OCI-LY7 (cell line): Measurements from ENCODE around the gene MUC3A. TPM values are rescaled to one million over a fixed set of nuclear protein-coding genes. Genes with fewer than 3 reads are reported as not detected.
"Not testable (repeated sequence)": the region's sequence is repeated elsewhere in the genome, so short reads cannot be mapped to it uniquely, and the experiment has no call there.

ENCODE experiments used
- BruUV-seq: library from RNA; stranded (reverse); fragments of 400-500 nt; replicated peaks from 2 replicates; lab custom pipeline; 2021; lab: Mats Ljungman, UMichigan
- CTCF ChIA-PET: fragments of 300-600 bp; sonication (Branson Sonifier 250); formaldehyde crosslinking; loops from one replicate; lab custom pipeline; 2022; ENCODE audit warnings: antibody characterized with exemption; ENCODE audit not compliant: unreplicated experiment; lab: Charles Lee
- POLR2A ChIA-PET: fragments of 300-600 bp; sonication (Branson Sonifier 250); formaldehyde crosslinking; loops from one replicate; lab custom pipeline; 2022; ENCODE audit warnings: antibody characterized with exemption; lab: Charles Lee
- DNase-seq: peaks from one replicate; pipeline ENCODE4 v3.0.0-alpha.2; 2015; ENCODE audit warnings: low spot score
- H2AFZ ChIP-seq: fragments of 200-600 bp; sonication (generic), shearing (Covaris generic); 2 replicates; pipeline ENCODE4 v1.6.1; 2014; ENCODE audit warnings: mild to moderate bottlenecking, antibody characterized with exemption, low read length, moderate library complexity
- H3K27ac ChIP-seq: fragments of 200-600 bp; sonication (generic); 2 replicates; pipeline ENCODE4 v1.5.1; 2014; ENCODE audit warnings: mixed run types, low read depth, mild to moderate bottlenecking, moderate library complexity, low read length, inconsistent platforms; ENCODE audit not compliant: poor library complexity, severe bottlenecking
- H3K36me3 ChIP-seq: fragments of 200-600 bp; sonication (generic); 2 replicates; pipeline ENCODE4 v1.6.1; 2014; ENCODE audit warnings: mild to moderate bottlenecking, antibody characterized with exemption, low read length, moderate library complexity, mixed read lengths; ENCODE audit not compliant: insufficient read depth
- H3K4me1 ChIP-seq: fragments of 200-600 bp; sonication (generic); 2 replicates; pipeline ENCODE4 v1.5.1; 2014; ENCODE audit warnings: mild to moderate bottlenecking, low read length; ENCODE audit not compliant: insufficient read depth, poor library complexity, severe bottlenecking
- H3K4me2 ChIP-seq: fragments of 200-600 bp; sonication (generic); 2 replicates; pipeline ENCODE4 v1.6.1; 2014; ENCODE audit warnings: mild to moderate bottlenecking, low read length
- H3K4me3 ChIP-seq: fragments of 200-600 bp; sonication (generic); 2 replicates; pipeline ENCODE4 v1.5.1; 2014; ENCODE audit warnings: mild to moderate bottlenecking, low read depth, low read length; ENCODE audit not compliant: poor library complexity, severe bottlenecking
- H3K79me2 ChIP-seq: fragments of 200-600 bp; sonication (generic); 2 replicates; pipeline ENCODE4 v1.6.1; 2016; ENCODE audit warnings: low read depth, mild to moderate bottlenecking, low read length, moderate library complexity, mixed read lengths; ENCODE audit not compliant: insufficient read depth
- H3K9me2 ChIP-seq: fragments of 200-600 bp; sonication (generic); 2 replicates; pipeline ENCODE4 v1.6.1; 2016; ENCODE audit warnings: mild to moderate bottlenecking, low read length, mixed read lengths; ENCODE audit not compliant: insufficient read depth
- H3K9me3 ChIP-seq: fragments of 200-600 bp; sonication (generic); 2 replicates; pipeline ENCODE4 v1.6.1; 2014; ENCODE audit warnings: mild to moderate bottlenecking, mixed run types, low read length, mixed read lengths
- H4K20me1 ChIP-seq: fragments of 200-600 bp; sonication (generic); 2 replicates; pipeline ENCODE4 v1.6.1; 2014; ENCODE audit warnings: mild to moderate bottlenecking, antibody characterized with exemption, low read length, moderate library complexity, mixed read lengths; ENCODE audit not compliant: insufficient read depth
- EZH2phosphoT487 ChIP-seq: fragments of 200-600 bp; sonication (generic); IDR thresholded peaks from 2 replicates; pipeline ENCODE4 v1.6.1; 2018; ENCODE audit warnings: low read depth, borderline replicate concordance, mild to moderate bottlenecking, mixed run types, antibody characterized with exemption, low read length, moderate library complexity, mixed read lengths
- intact Hi-C: fragments of 100-400 bp; cut with micrococcal nuclease; formaldehyde crosslinking; loops from one replicate; pipeline ENCODE4 v1.10.0; 2022; ENCODE audit not compliant: unreplicated experiment
- total RNA-seq, 2 experiments: library from RNA; depleted of rRNA in 1 of 2; stranded (reverse); fragments of >200 nt in 1 of 2; shearing (Covaris generic) in 1 of 2; gene quantifications; 2 replicates each; pipeline ENCODE4 v1.2.3, GENCODE V29; 2014 to 2022
- TF ChIP-seq, protein P1 (sequence below): fragments of 200-600 bp; sonication (generic); conservative IDR thresholded peaks from 2 replicates; pipeline ENCODE4 v1.5.1; 2014; ENCODE audit warnings: mild to moderate bottlenecking, antibody characterized with exemption, low read length, moderate library complexity, mixed read lengths

MUC3A gene
- total RNA-seq, 2 experiments from 2014 or later = not detected

DNA sequence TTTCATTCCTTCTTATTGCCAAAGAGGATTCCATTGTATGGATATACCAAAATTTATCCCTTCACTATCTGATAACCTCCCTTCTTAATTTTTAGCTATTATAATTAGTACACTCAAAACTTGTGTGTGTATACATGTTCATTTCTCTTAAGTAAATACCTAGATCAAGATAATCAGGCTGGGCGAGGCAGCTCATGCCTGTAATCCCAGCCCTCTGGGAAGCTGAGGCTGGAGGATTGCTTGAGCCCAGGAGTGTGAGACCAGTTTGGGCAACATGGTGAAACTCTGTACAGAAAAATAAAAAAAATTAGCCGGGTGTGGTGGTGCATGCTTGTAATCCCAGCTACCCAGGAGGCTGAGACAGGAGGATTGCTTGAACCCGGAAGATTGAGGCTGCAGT, 37.9 kb upstream of the MUC3A start:
- H3K4me2 ChIP-seq = no peak overlapping the region
- no peak overlapping the region for H2AFZ ChIP-seq
- H4K20me1 ChIP-seq = no peaks in the 10 kb centered on the region
- H3K4me1 ChIP-seq = no peaks in the 10 kb centered on the region
- DNase-seq = no peak
- no peak overlapping the region for H3K27ac ChIP-seq
- no peaks in the 10 kb centered on the region for H3K9me2 ChIP-seq
- intact Hi-C loops = no loop called here
- no peaks in the 10 kb centered on the region for H3K36me3 ChIP-seq
- no peaks in the 10 kb centered on the region for H3K79me2 ChIP-seq
- ChIA-PET POLR2A (interaction anchor here (0.7 to 1.2 kb wide), 2 partner anchors 47 to 781 kb away, joined by 5 to 8 read pairs; no protein-coding TSS in a partner anchor), CTCF (no interaction called here)
- BruUV-seq = no TSS peak
- no peak for TF ChIP-seq EZH2phosphoT487
- TF ChIP-seq, protein P1, sequence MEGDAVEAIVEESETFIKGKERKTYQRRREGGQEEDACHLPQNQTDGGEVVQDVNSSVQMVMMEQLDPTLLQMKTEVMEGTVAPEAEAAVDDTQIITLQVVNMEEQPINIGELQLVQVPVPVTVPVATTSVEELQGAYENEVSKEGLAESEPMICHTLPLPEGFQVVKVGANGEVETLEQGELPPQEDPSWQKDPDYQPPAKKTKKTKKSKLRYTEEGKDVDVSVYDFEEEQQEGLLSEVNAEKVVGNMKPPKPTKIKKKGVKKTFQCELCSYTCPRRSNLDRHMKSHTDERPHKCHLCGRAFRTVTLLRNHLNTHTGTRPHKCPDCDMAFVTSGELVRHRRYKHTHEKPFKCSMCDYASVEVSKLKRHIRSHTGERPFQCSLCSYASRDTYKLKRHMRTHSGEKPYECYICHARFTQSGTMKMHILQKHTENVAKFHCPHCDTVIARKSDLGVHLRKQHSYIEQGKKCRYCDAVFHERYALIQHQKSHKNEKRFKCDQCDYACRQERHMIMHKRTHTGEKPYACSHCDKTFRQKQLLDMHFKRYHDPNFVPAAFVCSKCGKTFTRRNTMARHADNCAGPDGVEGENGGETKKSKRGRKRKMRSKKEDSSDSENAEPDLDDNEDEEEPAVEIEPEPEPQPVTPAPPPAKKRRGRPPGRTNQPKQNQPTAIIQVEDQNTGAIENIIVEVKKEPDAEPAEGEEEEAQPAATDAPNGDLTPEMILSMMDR = no peak
- H3K4me3 ChIP-seq = no peak overlapping the region
- H3K9me3 ChIP-seq = no peaks in the 10 kb centered on the region

DNA sequence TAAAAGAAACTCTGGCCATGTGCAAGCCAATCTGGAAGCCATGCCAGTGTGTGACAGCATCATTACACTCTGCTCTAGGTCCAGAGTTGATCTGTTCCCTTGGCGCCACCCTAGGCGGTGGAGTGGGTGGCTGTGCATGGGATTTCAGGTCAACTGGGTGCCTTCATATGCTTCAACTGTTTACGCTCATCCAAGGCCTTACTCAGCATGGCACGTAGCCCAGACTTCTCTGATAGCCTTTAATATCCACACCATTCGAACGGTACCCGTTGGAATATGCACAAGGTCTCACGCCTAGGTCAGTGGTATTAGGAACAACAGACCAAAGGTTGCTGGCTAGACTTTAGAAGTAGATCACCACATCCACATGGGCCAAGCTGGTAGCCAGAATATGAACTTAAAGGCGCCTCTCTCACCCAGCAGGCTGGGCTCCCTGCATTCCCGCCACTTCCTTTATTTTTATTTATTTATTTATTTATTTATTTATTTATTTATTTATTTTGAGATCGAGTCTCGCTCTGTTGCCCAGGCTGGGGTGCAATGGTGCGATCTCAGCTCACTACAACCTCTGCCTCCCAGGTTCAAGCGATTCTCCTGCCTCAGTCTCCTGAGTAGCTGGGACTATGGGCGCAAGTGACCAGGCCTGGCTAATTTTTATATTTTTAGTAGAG, 35.0 kb upstream of the MUC3A start:
- H2AFZ ChIP-seq = no peak overlapping the region
- BruUV-seq = no TSS peak
- no peak for TF ChIP-seq EZH2phosphoT487
- TF ChIP-seq, protein P1 = no peak

GRCh38 chr7:100914879-100915447, 34.4 kb upstream of the MUC3A start:
- Histone ChIP-seq H3K36me3 (no peaks in the 10 kb centered on the region), H3K4me1 (no peaks in the 10 kb centered on the region), H3K9me2 (no peaks in the 10 kb centered on the region), H3K4me3 (no peak overlapping the region), H4K20me1 (no peaks in the 10 kb centered on the region), H3K27ac (no peak overlapping the region), H2AFZ (no peak overlapping the region), H3K9me3 (no peaks in the 10 kb centered on the region), H3K4me2 (no peak overlapping the region), H3K79me2 (no peaks in the 10 kb centered on the region)
- ChIA-PET POLR2A (no interaction called here), CTCF (no interaction called here)
- no peak for DNase-seq
- no TSS peak for BruUV-seq
- intact Hi-C loops = no loop called here
- TF ChIP-seq, protein P1 = no peak
- TF ChIP-seq EZH2phosphoT487 = no peak

More for the DNA sequence above, 35.0 kb upstream of the MUC3A start:
- Histone ChIP-seq H3K9me3 (no peaks in the 10 kb centered on the region), H3K9me2 (no peaks in the 10 kb centered on the region), H3K4me1 (no peaks in the 10 kb centered on the region), H4K20me1 (no peaks in the 10 kb centered on the region), H3K27ac (no peak overlapping the region), H3K36me3 (no peaks in the 10 kb centered on the region), H3K4me3 (no peak overlapping the region), H3K4me2 (no peak overlapping the region), H3K79me2 (no peaks in the 10 kb centered on the region)
- POLR2A ChIA-PET = no interaction called here
- no peak for DNase-seq
- intact Hi-C loops = no loop called here
- CTCF ChIA-PET = no interaction called here

- H3K36me3 ChIP-seq, DNase-seq, CTCF ChIA-PET, H3K4me2 ChIP-seq, H3K27ac ChIP-seq, H2AFZ ChIP-seq, H3K4me1 ChIP-seq, H3K9me2 ChIP-seq, H3K79me2 ChIP-seq, H4K20me1 ChIP-seq, H3K9me3 ChIP-seq, intact Hi-C loops, H3K4me3 ChIP-seq, BruUV-seq: not testable (repeated sequence)
- POLR2A ChIA-PET = interaction anchor here (0.6 kb wide), 1 partner anchor 154 kb away, joined by 7 read pairs; no protein-coding TSS in a partner anchor
Observed at GRCh38 chr7:100919335-100919734, 30.0 kb upstream of the MUC3A start.
